A549 treated with AZD9567 at 1 μM for 4 hours (cell line): ENCODE measurements around the gene EARS2. TPM values are rescaled to one million over a fixed set of nuclear protein-coding genes. Genes with fewer than 3 reads are reported as not detected.

Experiments
- total RNA-seq: library from RNA; stranded (reverse); fragments of 200-300 nt; extraction: Qiagen RNA extraction; gene quantifications from 5 replicates; pipeline ENCODE4 v1.2.3, GENCODE V29; 2022; ENCODE audit not compliant: insufficient read depth

Gene EARS2
- 15.3 to 30.0 TPM (median 28.6 TPM) in 5 replicates for total RNA-seq

DNA sequence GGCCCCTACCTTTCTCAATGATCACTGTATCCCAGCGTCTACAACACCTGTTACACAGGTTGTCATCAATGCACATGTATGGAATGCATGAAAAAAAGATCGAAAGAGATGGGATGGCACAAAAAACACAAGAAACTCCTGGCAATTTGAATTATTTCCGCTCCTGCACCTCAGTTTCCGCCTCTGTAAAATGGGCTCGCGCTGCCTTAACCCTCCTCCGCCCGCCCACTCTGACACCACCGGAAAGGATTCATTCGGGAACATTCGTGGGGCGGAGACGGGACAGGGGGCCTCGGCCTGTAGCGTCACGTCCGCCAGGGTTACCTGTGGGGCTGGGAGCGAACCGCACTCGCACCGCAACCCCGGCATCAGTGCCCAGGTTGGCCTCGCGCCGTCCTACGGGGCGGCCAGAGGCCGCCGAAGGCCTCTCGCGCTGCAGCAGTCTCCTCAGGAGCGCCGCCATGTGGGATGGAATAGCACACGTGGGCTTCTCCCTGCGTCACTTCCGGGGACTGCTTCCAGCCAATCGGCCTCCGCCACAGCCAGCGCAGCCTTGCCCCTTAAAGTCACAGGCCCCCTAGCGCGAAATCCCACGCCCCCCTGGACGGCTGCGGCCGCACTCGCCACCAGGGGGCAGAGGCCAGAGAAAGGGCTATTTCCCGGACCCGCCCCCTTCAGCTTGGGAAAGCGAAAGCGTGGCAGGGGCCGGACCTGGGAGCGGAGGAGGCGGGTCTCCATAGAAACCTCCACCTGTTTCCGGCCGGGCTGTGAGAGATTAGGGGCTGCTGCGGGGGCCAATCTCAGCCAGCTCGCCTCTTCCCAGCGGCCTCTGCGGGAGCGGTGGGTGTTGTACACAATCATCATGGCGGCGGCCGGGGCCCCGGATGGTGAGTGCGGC, at the start of gene EARS2, which contains the start of gene UBFD1:
Gene EARS2, minus strand, starts transcription at position 470 of the 898 bp plus-strand sequence. Its CDS starts 7 bp downstream, at position 463.
Gene UBFD1, plus strand, starts transcription at position 847 of the 898 bp plus-strand sequence. Its CDS starts 16 bp downstream, at position 863.

GRCh38 chr16:23595951-23596720, 39.0 kb upstream of the EARS2 start, which contains the start of gene NDUFAB1:
Gene NDUFAB1 (minus strand): TSS chr16:23596316. CDS start chr16:23596290, 26 bp downstream.

GRCh38 chr16:23510164-23510914, 46.8 kb downstream of the EARS2 start, which contains the start of gene GGA2:
Gene GGA2 (minus strand): TSS chr16:23510494. CDS start chr16:23510411, 83 bp downstream.

Other genes with a start within 250 kb of the EARS2 start
- 10.2 to 16.0 TPM (median 15.5 TPM) in 5 replicates for gene COG7, start 104.2 kb downstream of the EARS2 start, total RNA-seq
- 28.5 to 33.8 TPM (median 30.3 TPM) in 5 replicates for gene GGA2, start 46.9 kb downstream of the EARS2 start, total RNA-seq
- 43.8 to 54.0 TPM (median 47.9 TPM) in 5 replicates for gene UBFD1, start 377 bp upstream of the EARS2 start, total RNA-seq
- 157 to 196 TPM (median 190 TPM) in 5 replicates for gene NDUFAB1, start 39.0 kb upstream of the EARS2 start, total RNA-seq
- gene PALB2, start 84.0 kb upstream of the EARS2 start, total RNA-seq: 10.7 to 13.4 TPM (median 11.5 TPM) in 5 replicates
- gene DCTN5, start 84.1 kb upstream of the EARS2 start, total RNA-seq: 54.5 to 72.2 TPM (median 71.8 TPM) in 5 replicates
- 143 to 160 TPM (median 152 TPM) in 5 replicates for gene PLK1, start 121.5 kb upstream of the EARS2 start, total RNA-seq
- gene ERN2, start 155.9 kb upstream of the EARS2 start, total RNA-seq: not detected in 5 replicates
- 0.05 TPM in 1 of 5 replicates, not detected in the others for gene CHP2, start 197.7 kb upstream of the EARS2 start, total RNA-seq